NCI-H2171 (cell line): ENCODE results near the gene FAM110A.
"Not testable (repeated sequence)": the region's sequence is repeated elsewhere in the genome, so short reads cannot be mapped to it uniquely, and the experiment has no call there.

Experiments
- DNase-seq: peaks from one replicate; lab custom pipeline; 2025; lab: John Stamatoyannopoulos, UW

Gene FAM110A

GRCh38 chr20:833450-834150, at the start of gene FAM110A:
Gene FAM110A, plus strand, starts transcription at chr20:833715. Its CDS starts 11,090 bp downstream, at chr20:844805.
- DNase-seq, result peak; percentile 99

GRCh38 chr20:787825-788224, 45.7 kb upstream of the FAM110A start:
- no peak for DNase-seq

- no peak for DNase-seq
Observed at GRCh38 chr20:791056-791455, 42.5 kb upstream of the FAM110A start.

GRCh38 chr20:792248-792647, 41.3 kb upstream of the FAM110A start:
- DNase-seq, result no peak

GRCh38 chr20:796921-797320, 36.6 kb upstream of the FAM110A start:
- DNase-seq, result no peak

GRCh38 chr20:798746-799145, 34.8 kb upstream of the FAM110A start:
- not testable (repeated sequence) for DNase-seq

GRCh38 chr20:800026-800425, 33.5 kb upstream of the FAM110A start:
- DNase-seq, result not testable (repeated sequence)

GRCh38 chr20:801678-802077, 31.8 kb upstream of the FAM110A start:
- no peak for DNase-seq

- no peak for DNase-seq
Observed at GRCh38 chr20:805713-806112, 27.8 kb upstream of the FAM110A start.

GRCh38 chr20:811776-812434, 21.6 kb upstream of the FAM110A start:
- not testable (repeated sequence) for DNase-seq

GRCh38 chr20:812435-812814, 21.1 kb upstream of the FAM110A start:
- DNase-seq, result not testable (repeated sequence)

GRCh38 chr20:813390-813789, 20.1 kb upstream of the FAM110A start:
- DNase-seq, result no peak

GRCh38 chr20:815226-815625, 18.3 kb upstream of the FAM110A start:
- no peak for DNase-seq

- DNase-seq, result peak; percentile 62
Observed at GRCh38 chr20:815914-816606, 17.5 kb upstream of the FAM110A start.

- DNase-seq, result no peak
Observed at GRCh38 chr20:818001-818664, 15.4 kb upstream of the FAM110A start.

GRCh38 chr20:819680-820322, 13.7 kb upstream of the FAM110A start:
- DNase-seq, result no peak

GRCh38 chr20:820323-820953, 13.1 kb upstream of the FAM110A start:
- DNase-seq, result no peak

- DNase-seq, result no peak
Observed at GRCh38 chr20:821046-821730, 12.3 kb upstream of the FAM110A start.

- DNase-seq, result no peak
Observed at GRCh38 chr20:821731-822065, 11.8 kb upstream of the FAM110A start.

- DNase-seq, result no peak
Observed at GRCh38 chr20:822651-823573, 10.6 kb upstream of the FAM110A start.
